A549 (cell line): ENCODE measurements around the gene NEDD8.

Experiments
- CTCF ChIP-seq: fragments of >200 bp; sonication (Bioruptor Twin); formaldehyde crosslinking; IDR thresholded peaks from 3 replicates; pipeline ENCODE4 v1.5.1; 2016
- ELK1 ChIP-seq: fragments of 150-350 bp; IDR thresholded peaks from 2 replicates; pipeline ENCODE4 v1.6.1; 2014; ENCODE audit warnings: low read depth, mild to moderate bottlenecking, low read length
- EP300 ChIP-seq, 2 experiments: fragments of >200 bp; sonication (Bioruptor Twin); formaldehyde crosslinking; IDR thresholded peaks; 2 replicates in 1 of 2; 3 replicates in 1 of 2; pipeline ENCODE4 v1.6.1; 2016 to 2017
- GATA3 ChIP-seq: IDR thresholded peaks from 2 replicates; pipeline ENCODE4 v1.6.1; 2012; ENCODE audit warnings: borderline replicate concordance
- MAFK ChIP-seq: fragments of 450-650 bp; IDR thresholded peaks from 2 replicates; pipeline ENCODE4 v1.6.1; 2014; ENCODE audit not compliant: partially characterized antibody
- POLR2A ChIP-seq: IDR thresholded peaks from 2 replicates; pipeline ENCODE4 v1.6.1; 2012; ENCODE audit warnings: mild to moderate bottlenecking, low read length
- RARB ChIP-seq: fragments of 250-450 bp; sonication (Bioruptor Pico); IDR thresholded peaks from 2 replicates; pipeline ENCODE4 v1.8.0; 2021; ENCODE audit warnings: mild to moderate bottlenecking, moderate library complexity
- REST ChIP-seq: fragments of 200-600 bp; sonication (generic); IDR thresholded peaks from 2 replicates; pipeline ENCODE4 v1.6.1; 2016; ENCODE audit warnings: antibody characterized with exemption, mild to moderate bottlenecking, moderate library complexity
- SMC3 ChIP-seq: fragments of >200 bp; sonication (Bioruptor Twin); formaldehyde crosslinking; IDR thresholded peaks from 3 replicates; pipeline ENCODE4 v1.6.1; 2018; ENCODE audit warnings: inconsistent platforms
- TF ChIP-seq, protein P1 (sequence below): fragments of >200 bp; sonication (Bioruptor Twin); formaldehyde crosslinking; IDR thresholded peaks from 3 replicates; pipeline ENCODE4 v1.6.1; 2016

DNA sequence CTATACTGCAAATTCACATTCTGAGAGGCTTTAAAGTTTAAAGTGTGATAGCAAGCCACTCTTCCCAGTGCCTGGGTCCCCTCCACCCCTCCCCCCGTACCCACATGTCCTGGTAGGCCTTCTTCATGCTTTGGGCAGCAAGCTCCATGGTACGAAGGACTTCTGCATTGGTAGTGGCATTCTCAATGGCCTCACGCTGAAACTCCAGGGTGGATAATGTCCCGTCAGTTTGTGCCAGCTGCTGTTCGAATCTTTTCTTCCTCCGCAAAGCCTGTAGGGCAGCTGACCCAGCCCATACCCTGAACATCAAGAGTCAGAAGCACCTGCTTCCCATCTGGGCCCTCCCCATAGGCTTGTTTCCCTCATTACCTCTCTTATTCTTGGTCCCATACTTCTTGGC lies 20.9 kb downstream of the NEDD8 start:
- TF ChIP-seq MAFK, result no peak
- TF ChIP-seq EP300 (IDR thresholded peaks at IDR 0.05), result no peak
- TF ChIP-seq REST, result no peak
- no peak for TF ChIP-seq RARB (CRISPR knock-in tag)
- TF ChIP-seq POLR2A, result no peak
- no peak for TF ChIP-seq CTCF
- TF ChIP-seq, protein P1, sequence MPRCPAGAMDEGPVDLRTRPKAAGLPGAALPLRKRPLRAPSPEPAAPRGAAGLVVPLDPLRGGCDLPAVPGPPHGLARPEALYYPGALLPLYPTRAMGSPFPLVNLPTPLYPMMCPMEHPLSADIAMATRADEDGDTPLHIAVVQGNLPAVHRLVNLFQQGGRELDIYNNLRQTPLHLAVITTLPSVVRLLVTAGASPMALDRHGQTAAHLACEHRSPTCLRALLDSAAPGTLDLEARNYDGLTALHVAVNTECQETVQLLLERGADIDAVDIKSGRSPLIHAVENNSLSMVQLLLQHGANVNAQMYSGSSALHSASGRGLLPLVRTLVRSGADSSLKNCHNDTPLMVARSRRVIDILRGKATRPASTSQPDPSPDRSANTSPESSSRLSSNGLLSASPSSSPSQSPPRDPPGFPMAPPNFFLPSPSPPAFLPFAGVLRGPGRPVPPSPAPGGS, result no peak
- TF ChIP-seq GATA3, result no peak
- TF ChIP-seq ELK1, result no peak
- no peak for TF ChIP-seq SMC3
